Gastrocnemius medialis (tissue), 4 donors: ENCODE measurements around the gene FRK. TPM values are rescaled to one million over a fixed set of nuclear protein-coding genes. Genes with fewer than 3 reads are reported as not detected.
"Not testable (repeated sequence)": the region's sequence is repeated elsewhere in the genome, so short reads cannot be mapped to it uniquely, and the experiment has no call there.

Experiments used
- ATAC-seq, 2 donors: fragments of 150-250 bp; one replicate each; pipeline ENCODE4 v1.9.1; 2016
- DNase-seq, 2 donors: peaks; one replicate each; pipeline ENCODE4 v3.0.0-alpha.2; 2019
- H3K27ac ChIP-seq, 4 donors: fragments of 200-600 bp; sonication (generic); 1 replicate in 1 of 4; 2 replicates in 3 of 4; pipeline ENCODE4 v1.5.1; 2016 to 2018; ENCODE audit warnings: mild to moderate bottlenecking in 2 of 4, moderate library complexity in 1 of 4
- H3K27me3 ChIP-seq, 3 donors: fragments of 200-600 bp; sonication (generic) in 2 of 3; 1 replicate in 1 of 3; 2 replicates in 2 of 3; pipeline versions ENCODE4 v1.5.1 to v1.6.0; 2016 to 2019; ENCODE audit warnings: mild to moderate bottlenecking in 1 of 3, moderate library complexity in 1 of 3
- H3K36me3 ChIP-seq, 2 donors: fragments of 200-600 bp; sonication (generic) in 1 of 2; one replicate each; pipeline ENCODE4 v1.5.1; 2017 to 2018
- H3K4me1 ChIP-seq, 2 donors: fragments of 200-600 bp; sonication (generic) in 1 of 2; one replicate each; pipeline ENCODE4 v1.5.1; 2016 to 2017; ENCODE audit warnings: mild to moderate bottlenecking in 2 of 2
- H3K4me3 ChIP-seq, 4 donors: fragments of 200-600 bp; sonication (generic) in 3 of 4; 1 replicate in 1 of 4; 2 replicates in 3 of 4; pipeline ENCODE4 v1.5.1; 2016 to 2019; ENCODE audit warnings: mild to moderate bottlenecking in 2 of 4
- H3K9me3 ChIP-seq, 3 donors: fragments of 200-600 bp; sonication (generic) in 2 of 3; 1 replicate in 1 of 3; 2 replicates in 2 of 3; pipeline ENCODE4 v1.5.1; 2016 to 2019
- POLR2A ChIP-seq, 2 donors: fragments of 450-650 bp; IDR thresholded peaks; one replicate each; pipeline ENCODE4 v1.6.1; 2017; ENCODE audit warnings: antibody characterized with exemption in 2 of 2, mild to moderate bottlenecking in 2 of 2, moderate library complexity in 2 of 2
- in situ Hi-C, 4 donors: fragments of 200-750 bp; cut with MboI; loops; one replicate each; pipeline versions ENCODE4 v1.15.0 to v1.8.0; 2017; ENCODE audit warnings: low sequenced_read_pairs in 4 of 4
- intact Hi-C: fragments of 100-400 bp; cut with DNase I; formaldehyde crosslinking; loops from one replicate; pipeline ENCODE4 v1.15.1; 2023; ENCODE audit warnings: low total_unique reads
- total RNA-seq, 4 donors: library from RNA; depleted of rRNA; stranded (reverse); fragments of >200 nt; gene quantifications; one replicate each; pipeline versions ENCODE4 v1.1.0 to v1.2.3, GENCODE V29; 2016
- TF ChIP-seq, protein P1 (sequence below), 5 experiments: fragments of 450-650 bp in 3 of 5; fragments of 200-600 bp in 2 of 5; sonication (generic) in 2 of 5; IDR thresholded peaks in 4 of 5; conservative IDR thresholded peaks in 1 of 5; 1 replicate in 4 of 5; 2 replicates in 1 of 5; pipeline ENCODE4 v1.5.1; 2016 to 2019; ENCODE audit warnings: antibody characterized with exemption in 5 of 5, mild to moderate bottlenecking in 3 of 5, moderate library complexity in 3 of 5

FRK gene
- total RNA-seq, 4 donors from 2014 or later, result 1.3 to 4.8 (median 1.7) TPM

DNA sequence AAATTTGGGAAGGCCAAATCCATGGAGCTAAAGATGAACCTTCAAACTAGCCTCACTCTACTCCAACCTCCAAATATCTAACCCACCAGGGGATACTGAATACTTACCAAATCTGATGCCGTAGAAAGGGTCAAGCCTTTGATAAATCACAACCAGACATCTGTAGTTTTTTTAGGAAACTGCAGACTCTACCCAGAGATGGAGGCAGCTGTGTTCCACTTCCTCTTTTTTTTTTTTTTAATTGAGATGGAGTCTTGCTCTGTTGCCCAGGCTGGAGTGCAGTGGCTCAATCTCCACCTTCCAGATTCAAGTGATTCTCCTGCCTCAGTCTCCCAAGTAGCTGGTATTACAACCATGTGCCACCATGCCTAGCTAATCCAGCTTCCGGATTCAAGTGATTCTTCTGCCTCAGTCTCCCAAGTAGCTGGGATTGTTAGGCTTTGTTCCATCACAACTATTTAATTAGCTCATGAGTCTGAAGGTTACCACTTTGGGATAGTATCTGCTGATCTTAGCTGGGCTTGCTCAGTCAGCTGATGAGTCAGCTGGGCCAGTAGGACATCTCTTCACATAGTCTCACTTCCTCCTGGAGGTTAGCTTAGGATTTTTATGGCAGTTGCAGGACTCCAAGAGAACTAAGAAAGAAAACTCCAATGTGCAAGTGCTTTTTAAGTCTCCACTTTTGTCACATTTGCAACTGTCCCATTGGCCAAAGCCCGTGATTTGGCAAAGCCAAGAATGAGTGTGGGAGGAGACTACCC is 13.3 kb downstream of the FRK start:
- intact Hi-C loops, result no loop called here
- H3K27me3 ChIP-seq, result no peaks in the 10 kb centered on the region
- H3K27ac ChIP-seq, result no peak overlapping the region
- no peak for TF ChIP-seq POLR2A (IDR thresholded peaks at IDR 0.05)
- TF ChIP-seq, protein P1, sequence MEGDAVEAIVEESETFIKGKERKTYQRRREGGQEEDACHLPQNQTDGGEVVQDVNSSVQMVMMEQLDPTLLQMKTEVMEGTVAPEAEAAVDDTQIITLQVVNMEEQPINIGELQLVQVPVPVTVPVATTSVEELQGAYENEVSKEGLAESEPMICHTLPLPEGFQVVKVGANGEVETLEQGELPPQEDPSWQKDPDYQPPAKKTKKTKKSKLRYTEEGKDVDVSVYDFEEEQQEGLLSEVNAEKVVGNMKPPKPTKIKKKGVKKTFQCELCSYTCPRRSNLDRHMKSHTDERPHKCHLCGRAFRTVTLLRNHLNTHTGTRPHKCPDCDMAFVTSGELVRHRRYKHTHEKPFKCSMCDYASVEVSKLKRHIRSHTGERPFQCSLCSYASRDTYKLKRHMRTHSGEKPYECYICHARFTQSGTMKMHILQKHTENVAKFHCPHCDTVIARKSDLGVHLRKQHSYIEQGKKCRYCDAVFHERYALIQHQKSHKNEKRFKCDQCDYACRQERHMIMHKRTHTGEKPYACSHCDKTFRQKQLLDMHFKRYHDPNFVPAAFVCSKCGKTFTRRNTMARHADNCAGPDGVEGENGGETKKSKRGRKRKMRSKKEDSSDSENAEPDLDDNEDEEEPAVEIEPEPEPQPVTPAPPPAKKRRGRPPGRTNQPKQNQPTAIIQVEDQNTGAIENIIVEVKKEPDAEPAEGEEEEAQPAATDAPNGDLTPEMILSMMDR (IDR thresholded peaks at IDR 0.05 in 4 of 5, conservative IDR thresholded peaks at IDR 0.05 in 1 of 5), result no peak
- H3K4me1 ChIP-seq, result no peaks in the 10 kb centered on the region
- no peak for DNase-seq
- no peak overlapping the region for H3K4me3 ChIP-seq
- H3K9me3 ChIP-seq, result no peaks in the 10 kb centered on the region
- ATAC-seq, result no peak
- in situ Hi-C loops, result no loop called here
- H3K36me3 ChIP-seq, result no peaks in the 10 kb centered on the region

DNA sequence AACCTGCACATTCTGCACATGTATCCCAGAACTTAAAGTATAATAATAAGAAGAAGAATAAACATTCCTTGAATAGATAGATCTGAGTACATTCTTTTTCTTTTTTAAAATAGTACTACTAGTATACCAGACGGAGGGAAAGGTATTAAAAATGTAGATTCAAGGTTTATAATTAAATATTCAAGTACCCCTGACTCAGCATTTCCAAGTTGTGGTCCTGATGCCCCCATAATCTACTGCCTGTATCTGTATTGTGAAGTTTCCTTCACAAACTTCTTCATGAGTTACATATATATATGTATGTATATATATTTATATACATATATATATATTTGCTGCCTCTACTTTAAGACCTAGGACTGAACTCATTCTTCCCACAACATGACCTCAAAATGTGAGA is 14.0 kb downstream of the FRK start:
- no peak for TF ChIP-seq POLR2A (IDR thresholded peaks at IDR 0.05)
- TF ChIP-seq, protein P1 (IDR thresholded peaks at IDR 0.05 in 4 of 5, conservative IDR thresholded peaks at IDR 0.05 in 1 of 5), result no peak
- Histone ChIP-seq H3K4me1 (no peaks in the 10 kb centered on the region), H3K9me3 (no peaks in the 10 kb centered on the region), H3K4me3 (no peak overlapping the region), H3K27me3 (no peaks in the 10 kb centered on the region), H3K27ac (no peak overlapping the region), H3K36me3 (no peaks in the 10 kb centered on the region)
- DNase-seq (no peak), ATAC-seq (no peak)
- in situ Hi-C loops (no loop called here), intact Hi-C loops (no loop called here)

DNA sequence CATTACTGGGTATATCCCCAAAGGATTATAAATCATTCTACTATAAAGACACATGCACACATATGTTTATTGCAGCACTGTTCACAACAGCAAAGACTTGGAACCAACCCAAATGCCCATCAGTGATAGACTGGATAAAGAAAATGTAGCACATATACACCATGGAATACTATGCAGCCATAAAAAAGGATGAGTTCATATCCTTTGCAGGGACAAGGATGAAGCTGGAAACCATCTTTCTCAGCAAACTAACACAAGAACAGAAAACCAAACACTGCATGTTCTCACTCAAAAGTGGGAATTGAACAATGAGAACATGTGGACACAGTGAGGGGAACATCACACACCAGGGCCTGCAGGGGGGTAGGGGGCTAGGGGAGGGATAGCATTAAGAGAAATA is 14.4 kb downstream of the FRK start:
- intact Hi-C loops, ATAC-seq, H3K27me3 ChIP-seq, H3K9me3 ChIP-seq, H3K27ac ChIP-seq, H3K4me3 ChIP-seq, in situ Hi-C loops, DNase-seq, H3K36me3 ChIP-seq, H3K4me1 ChIP-seq: not testable (repeated sequence)

DNA sequence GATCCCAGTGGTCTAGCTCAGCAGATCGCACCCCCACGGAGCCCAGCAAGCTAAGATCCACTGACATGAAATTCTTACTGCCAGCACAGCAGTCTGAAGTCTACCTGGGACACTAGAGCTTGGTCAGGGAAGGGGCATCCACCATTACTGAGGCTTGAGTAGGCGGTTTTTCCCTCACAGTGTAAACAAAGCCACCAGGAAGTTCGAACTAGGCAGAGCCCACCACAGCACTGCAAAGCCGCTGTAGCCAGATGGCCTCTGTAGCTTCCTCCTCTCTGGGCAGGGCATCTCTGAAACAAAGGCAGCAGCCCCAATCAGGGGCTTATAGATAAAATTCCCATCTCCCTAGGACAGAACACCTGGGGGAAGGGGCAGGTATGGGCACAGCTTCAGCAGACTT is 18.8 kb downstream of the FRK start:
- no peak overlapping the region for H3K4me3 ChIP-seq
- DNase-seq (no peak), ATAC-seq (no peak)
- no peak overlapping the region for H3K27ac ChIP-seq
- H3K4me1 ChIP-seq, result peaks cover 0 to 4% of the 10 kb centered on the region in 2 donors
- TF ChIP-seq POLR2A (IDR thresholded peaks at IDR 0.05), result no peak
- TF ChIP-seq, protein P1 (IDR thresholded peaks at IDR 0.05 in 4 of 5, conservative IDR thresholded peaks at IDR 0.05 in 1 of 5), result no peak
- in situ Hi-C loops (no loop called here), intact Hi-C loops (no loop called here)
- no peaks in the 10 kb centered on the region for H3K27me3 ChIP-seq
- H3K9me3 ChIP-seq, result no peaks in the 10 kb centered on the region
- H3K36me3 ChIP-seq, result no peaks in the 10 kb centered on the region

DNA sequence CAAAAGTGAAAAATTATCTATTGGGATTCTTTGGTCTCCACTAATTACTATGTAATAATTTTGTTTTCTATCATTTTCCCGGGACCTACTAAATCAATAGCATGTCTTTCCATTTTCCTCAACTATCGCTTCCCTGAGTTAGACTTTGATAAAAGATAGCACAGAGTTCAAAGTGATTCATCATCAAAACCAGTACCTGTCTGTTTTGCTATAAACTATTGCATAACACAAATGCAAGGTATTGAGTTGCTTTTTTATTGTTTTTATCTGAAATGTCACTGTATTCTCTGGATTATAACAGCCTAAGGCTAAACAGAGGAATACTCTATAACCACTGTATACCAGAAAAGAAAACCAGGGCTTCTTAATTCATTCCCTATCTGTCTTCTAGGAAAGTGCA is 19.7 kb downstream of the FRK start:
- Histone ChIP-seq H3K27me3 (no peaks in the 10 kb centered on the region), H3K9me3 (no peaks in the 10 kb centered on the region), H3K4me1 (peaks cover 4 to 7% of the 10 kb centered on the region in 2 donors), H3K4me3 (no peak overlapping the region), H3K36me3 (no peaks in the 10 kb centered on the region), H3K27ac (no peak overlapping the region)
- TF ChIP-seq POLR2A (IDR thresholded peaks at IDR 0.05), result no peak
- TF ChIP-seq, protein P1 (IDR thresholded peaks at IDR 0.05 in 4 of 5, conservative IDR thresholded peaks at IDR 0.05 in 1 of 5), result no peak
- no peak for DNase-seq
- in situ Hi-C loops, result no loop called here
- intact Hi-C loops, result no loop called here
- no peak for ATAC-seq
